SK-N-SH (cell line): ENCODE data around the gene CACNA1D. TPM values are rescaled to one million over a fixed set of nuclear protein-coding genes. Genes with fewer than 3 reads are reported as not detected.

Experiments
- CTCF ChIA-PET: fragments of 300-600, 350-600 bp; formaldehyde crosslinking; extraction: SDS; loops from one replicate; lab custom pipeline; 2021; lab: Yijun Ruan, JAX
- POLR2A ChIA-PET: fragments of 350-600 bp; sonication (Branson Sonifier 250); formaldehyde crosslinking; extraction: SDS; loops from one replicate; lab custom pipeline; 2020; ENCODE audit warnings: antibody characterized with exemption, inconsistent platforms; lab: Yijun Ruan, JAX
- DNase-seq: peaks from one replicate; pipeline ENCODE4 v3.0.0; 2012
- H2AFZ ChIP-seq: fragments of 200-600 bp; sonication (generic); 2 replicates; pipeline ENCODE4 v1.8.1; 2016; ENCODE audit warnings: antibody characterized with exemption, mild to moderate bottlenecking, low read depth
- H3F3A ChIP-seq: fragments of 200-600 bp; sonication (generic); replicated peaks from 2 replicates; pipeline ENCODE3; 2016; ENCODE audit warnings: antibody characterized with exemption, mild to moderate bottlenecking; ENCODE audit not compliant: insufficient read depth
- H3K27ac ChIP-seq, 2 experiments: fragments of 200-500 bp in 1 of 2; fragments of 200-600 bp in 1 of 2; sonication (Bioruptor generic) in 1 of 2; sonication (generic), shearing (Covaris generic) in 1 of 2; 2 replicates each; pipeline versions ENCODE4 v1.5.1 to v1.6.1; 2014 to 2016; ENCODE audit warnings: low read depth in 2 of 2, inconsistent platforms in 1 of 2, low read length in 1 of 2, mild to moderate bottlenecking in 1 of 2, mixed read lengths in 1 of 2
- H3K27me3 ChIP-seq: fragments of 200-600 bp; sonication (generic), shearing (Covaris generic); 2 replicates; pipeline ENCODE4 v1.6.1; 2016; ENCODE audit warnings: mixed run types; ENCODE audit not compliant: insufficient read depth
- H3K36me3 ChIP-seq, 2 experiments: fragments of 200-500 bp in 1 of 2; fragments of 200-600 bp in 1 of 2; sonication (Bioruptor generic) in 1 of 2; sonication (generic) in 1 of 2; replicated peaks in 1 of 2; 2 replicates each; pipeline versions ENCODE3 to v1.5.1; 2014 to 2016; ENCODE audit warnings: low read length in 1 of 2, mild to moderate bottlenecking in 1 of 2; ENCODE audit not compliant: insufficient read depth in 2 of 2, control insufficient read depth in 1 of 2
- H3K4me1 ChIP-seq, 2 experiments: fragments of 200-500 bp in 1 of 2; fragments of 200-600 bp in 1 of 2; sonication (Bioruptor generic) in 1 of 2; sonication (generic), shearing (Covaris generic) in 1 of 2; 2 replicates each; pipeline versions ENCODE4 v1.5.1 to v1.6.1; 2014 to 2016; ENCODE audit warnings: low read depth in 1 of 2, low read length in 1 of 2, mixed run types in 1 of 2; ENCODE audit not compliant: insufficient read depth in 2 of 2, control insufficient read depth in 1 of 2
- H3K4me2 ChIP-seq: fragments of 200-600 bp; sonication (generic), shearing (Covaris generic); 2 replicates; pipeline ENCODE4 v1.6.1; 2017; ENCODE audit warnings: mixed run types
- H3K4me3 ChIP-seq, 2 experiments: fragments of 200-500 bp in 1 of 2; fragments of 200-600 bp in 1 of 2; sonication (Bioruptor generic) in 1 of 2; sonication (generic), shearing (Covaris generic) in 1 of 2; 2 replicates each; pipeline versions ENCODE4 v1.5.1 to v1.8.1; 2014 to 2016; ENCODE audit warnings: low read depth in 2 of 2, inconsistent platforms in 1 of 2, low read length in 1 of 2, mild to moderate bottlenecking in 1 of 2, mixed read lengths in 1 of 2, moderate library complexity in 1 of 2
- H3K79me2 ChIP-seq: fragments of 200-600 bp; sonication (generic); 2 replicates; pipeline ENCODE4 v1.8.1; 2017; ENCODE audit warnings: mild to moderate bottlenecking; ENCODE audit not compliant: insufficient read depth
- H3K9ac ChIP-seq: fragments of 200-600 bp; sonication (generic); 2 replicates; pipeline ENCODE4 v1.6.1; 2017; ENCODE audit warnings: mixed run types
- H3K9me2 ChIP-seq: fragments of 200-600 bp; sonication (generic); 2 replicates; pipeline ENCODE4 v1.6.1; 2017; ENCODE audit warnings: mixed run types
- H3K9me3 ChIP-seq: fragments of 200-600 bp; sonication (generic); 2 replicates; pipeline ENCODE4 v1.6.1; 2017; ENCODE audit warnings: mixed run types, mild to moderate bottlenecking, moderate library complexity
- H4K20me1 ChIP-seq: fragments of 200-600 bp; sonication (generic); 2 replicates; pipeline ENCODE4 v1.6.1; 2017; ENCODE audit warnings: mild to moderate bottlenecking, mixed run types; ENCODE audit not compliant: insufficient read depth
- EZH2phosphoT487 ChIP-seq: fragments of 200-600 bp; sonication (generic); IDR thresholded peaks from 2 replicates; pipeline ENCODE4 v1.6.1; 2017; ENCODE audit warnings: low read depth, mixed run types, mild to moderate bottlenecking, antibody characterized with exemption, moderate library complexity, borderline replicate concordance
- FOSL2 ChIP-seq: IDR thresholded peaks from 2 replicates; pipeline ENCODE4 v1.4.0; 2012; ENCODE audit warnings: low read depth, mild to moderate bottlenecking, moderate library complexity, borderline replicate concordance
- FOXJ3 ChIP-seq: sonication (generic); formaldehyde crosslinking; IDR thresholded peaks from 2 replicates; pipeline ENCODE4 v1.5.1; 2020; ENCODE audit warnings: mild to moderate bottlenecking, missing genetic modification reagents
- MEF2A ChIP-seq: IDR thresholded peaks from 2 replicates; pipeline ENCODE4 v1.4.0; 2012; ENCODE audit warnings: low read depth, borderline replicate concordance
- MXI1 ChIP-seq: IDR thresholded peaks from 2 replicates; pipeline ENCODE4 v1.6.1; 2012; ENCODE audit warnings: mild to moderate bottlenecking, low read depth, low read length, improper control_type of control experiment
- NRF1 ChIP-seq: IDR thresholded peaks from 2 replicates; pipeline ENCODE4 v1.6.1; 2012; ENCODE audit warnings: low read depth, mild to moderate bottlenecking, low read length
- POLR2AphosphoS5 ChIP-seq: IDR thresholded peaks from 2 replicates; pipeline ENCODE4 v1.6.1; 2012; ENCODE audit warnings: low read depth, low read length
- RXRA ChIP-seq: IDR thresholded peaks from 2 replicates; pipeline ENCODE4 v1.4.0; 2012; ENCODE audit warnings: low read depth, mild to moderate bottlenecking, borderline replicate concordance
- SIN3A ChIP-seq: IDR thresholded peaks from 2 replicates; pipeline ENCODE4 v1.6.1; 2012; ENCODE audit warnings: low read depth, mild to moderate bottlenecking, low read length, moderate library complexity, borderline replicate concordance
- SMC3 ChIP-seq: IDR thresholded peaks from 2 replicates; pipeline ENCODE4 v1.6.1; 2012; ENCODE audit warnings: low read depth, low read length, improper control_type of control experiment
- TAF1 ChIP-seq: IDR thresholded peaks from 2 replicates; pipeline ENCODE4 v1.6.1; 2012; ENCODE audit warnings: low read depth, mild to moderate bottlenecking, low read length, moderate library complexity, borderline replicate concordance
- YY1 ChIP-seq: IDR thresholded peaks from 2 replicates; pipeline ENCODE4 v1.4.0; 2012; ENCODE audit warnings: low read depth, mild to moderate bottlenecking
- WGBS: methylation state at CpG from one replicate; pipeline ENCODE4 v1.1.6; 2017; ENCODE audit warnings: low lambda C conversion rate; 5-methylcytosine and 5-hydroxymethylcytosine counted together
- polyA plus RNA-seq, 3 experiments: library from polyadenylated mRNA; depleted of rRNA; stranded (reverse); fragments of >200 nt; gene quantifications; 2 replicates each; pipeline ENCODE4 v1.2.3, GENCODE V29; 2012
- TF ChIP-seq, protein P1 (sequence below): IDR thresholded peaks from 2 replicates; pipeline ENCODE4; 2012
- TF ChIP-seq, protein P2 (sequence below): fragments of 200-600 bp; sonication (generic); IDR thresholded peaks from 2 replicates; pipeline ENCODE4 v1.6.1; 2017; ENCODE audit warnings: antibody characterized with exemption, mild to moderate bottlenecking, moderate library complexity
- TF ChIP-seq, protein P3 (sequence below): fragments of 150-350 bp; IDR thresholded peaks from 2 replicates; pipeline ENCODE4 v1.6.1; 2017; ENCODE audit warnings: antibody characterized with exemption, low read length, low read depth, borderline replicate concordance
- TF ChIP-seq, protein P4 (sequence below): IDR thresholded peaks from 2 replicates; pipeline ENCODE4 v1.4.0; 2012; ENCODE audit warnings: low read depth
- TF ChIP-seq, protein P5 (sequence below): IDR thresholded peaks from 2 replicates; pipeline ENCODE4 v1.4.0; 2012; ENCODE audit warnings: low read depth, borderline replicate concordance
- TF ChIP-seq, protein P6 (sequence below): IDR thresholded peaks from 2 replicates; pipeline ENCODE4 v1.6.1; 2012; ENCODE audit warnings: mild to moderate bottlenecking, low read depth, low read length, moderate library complexity

Gene CACNA1D
- polyA plus RNA-seq, 1 of the 3 experiments (the other 2 are of a cell fraction) = 0.12 TPM

DNA sequence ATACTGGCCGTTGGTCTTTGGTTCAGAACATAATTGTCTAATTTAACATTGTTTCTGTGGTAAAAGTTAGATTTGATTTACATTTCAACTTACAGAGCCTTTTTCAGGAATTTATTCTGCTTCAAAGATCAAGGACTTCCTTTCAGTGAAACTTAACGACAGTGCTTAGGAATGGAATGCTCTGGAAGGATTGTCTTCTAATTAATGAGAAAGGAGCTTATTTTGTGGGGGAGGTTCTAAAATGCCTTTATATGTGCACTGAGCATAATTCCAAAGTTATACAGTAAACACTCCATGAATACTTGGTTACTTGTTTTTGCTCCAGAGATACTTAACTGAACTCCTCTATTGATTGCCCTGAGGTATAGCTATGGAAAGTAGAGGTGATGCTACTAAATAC, 75.7 kb downstream of the CACNA1D start:
- no peaks in the 10 kb centered on the region; a peak in 1 of 4 replicates for H3K4me1 ChIP-seq
- CTCF ChIA-PET = no interaction called here

More for the DNA sequence above, 75.7 kb downstream of the CACNA1D start:
- DNase-seq = no peak
- 34% methylated on average over 2 of the region's 2 CpGs for WGBS
- Histone ChIP-seq H3K9ac (no peak overlapping the region), H3K9me3 (no peaks in the 10 kb centered on the region), H3K27ac (no peak overlapping the region), H3K79me2 (no peaks in the 10 kb centered on the region), H3K36me3 (no peaks in the 10 kb centered on the region), H3F3A (no peaks in the 10 kb centered on the region), H3K4me2 (no peak overlapping the region), H4K20me1 (no peaks in the 10 kb centered on the region), H2AFZ (no peak overlapping the region), H3K4me3 (no peak overlapping the region), H3K27me3 (no peaks in the 10 kb centered on the region; the same call in 1 of the 2 replicates), H3K9me2 (no peaks in the 10 kb centered on the region)
- POLR2A ChIA-PET = no interaction called here
- TF ChIP-seq, protein P1, sequence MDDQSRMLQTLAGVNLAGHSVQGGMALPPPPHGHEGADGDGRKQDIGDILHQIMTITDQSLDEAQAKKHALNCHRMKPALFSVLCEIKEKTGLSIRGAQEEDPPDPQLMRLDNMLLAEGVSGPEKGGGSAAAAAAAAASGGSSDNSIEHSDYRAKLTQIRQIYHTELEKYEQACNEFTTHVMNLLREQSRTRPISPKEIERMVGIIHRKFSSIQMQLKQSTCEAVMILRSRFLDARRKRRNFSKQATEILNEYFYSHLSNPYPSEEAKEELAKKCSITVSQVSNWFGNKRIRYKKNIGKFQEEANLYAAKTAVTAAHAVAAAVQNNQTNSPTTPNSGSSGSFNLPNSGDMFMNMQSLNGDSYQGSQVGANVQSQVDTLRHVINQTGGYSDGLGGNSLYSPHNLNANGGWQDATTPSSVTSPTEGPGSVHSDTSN = no peak
- no peak for TF ChIP-seq MEF2A
- TF ChIP-seq MXI1 = no peak
- no peak for TF ChIP-seq TAF1
- TF ChIP-seq SMC3 = no peak
- no peak for TF ChIP-seq FOXJ3 (CRISPR knock-in tag)
- TF ChIP-seq, protein P2, sequence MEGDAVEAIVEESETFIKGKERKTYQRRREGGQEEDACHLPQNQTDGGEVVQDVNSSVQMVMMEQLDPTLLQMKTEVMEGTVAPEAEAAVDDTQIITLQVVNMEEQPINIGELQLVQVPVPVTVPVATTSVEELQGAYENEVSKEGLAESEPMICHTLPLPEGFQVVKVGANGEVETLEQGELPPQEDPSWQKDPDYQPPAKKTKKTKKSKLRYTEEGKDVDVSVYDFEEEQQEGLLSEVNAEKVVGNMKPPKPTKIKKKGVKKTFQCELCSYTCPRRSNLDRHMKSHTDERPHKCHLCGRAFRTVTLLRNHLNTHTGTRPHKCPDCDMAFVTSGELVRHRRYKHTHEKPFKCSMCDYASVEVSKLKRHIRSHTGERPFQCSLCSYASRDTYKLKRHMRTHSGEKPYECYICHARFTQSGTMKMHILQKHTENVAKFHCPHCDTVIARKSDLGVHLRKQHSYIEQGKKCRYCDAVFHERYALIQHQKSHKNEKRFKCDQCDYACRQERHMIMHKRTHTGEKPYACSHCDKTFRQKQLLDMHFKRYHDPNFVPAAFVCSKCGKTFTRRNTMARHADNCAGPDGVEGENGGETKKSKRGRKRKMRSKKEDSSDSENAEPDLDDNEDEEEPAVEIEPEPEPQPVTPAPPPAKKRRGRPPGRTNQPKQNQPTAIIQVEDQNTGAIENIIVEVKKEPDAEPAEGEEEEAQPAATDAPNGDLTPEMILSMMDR = no peak
- TF ChIP-seq YY1 = no peak
- TF ChIP-seq, protein P3, sequence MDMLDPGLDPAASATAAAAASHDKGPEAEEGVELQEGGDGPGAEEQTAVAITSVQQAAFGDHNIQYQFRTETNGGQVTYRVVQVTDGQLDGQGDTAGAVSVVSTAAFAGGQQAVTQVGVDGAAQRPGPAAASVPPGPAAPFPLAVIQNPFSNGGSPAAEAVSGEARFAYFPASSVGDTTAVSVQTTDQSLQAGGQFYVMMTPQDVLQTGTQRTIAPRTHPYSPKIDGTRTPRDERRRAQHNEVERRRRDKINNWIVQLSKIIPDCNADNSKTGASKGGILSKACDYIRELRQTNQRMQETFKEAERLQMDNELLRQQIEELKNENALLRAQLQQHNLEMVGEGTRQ = no peak
- TF ChIP-seq, protein P4, sequence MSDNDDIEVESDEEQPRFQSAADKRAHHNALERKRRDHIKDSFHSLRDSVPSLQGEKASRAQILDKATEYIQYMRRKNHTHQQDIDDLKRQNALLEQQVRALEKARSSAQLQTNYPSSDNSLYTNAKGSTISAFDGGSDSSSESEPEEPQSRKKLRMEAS = no peak
- no peak for TF ChIP-seq EZH2phosphoT487
- TF ChIP-seq RXRA = no peak
- TF ChIP-seq, protein P5, sequence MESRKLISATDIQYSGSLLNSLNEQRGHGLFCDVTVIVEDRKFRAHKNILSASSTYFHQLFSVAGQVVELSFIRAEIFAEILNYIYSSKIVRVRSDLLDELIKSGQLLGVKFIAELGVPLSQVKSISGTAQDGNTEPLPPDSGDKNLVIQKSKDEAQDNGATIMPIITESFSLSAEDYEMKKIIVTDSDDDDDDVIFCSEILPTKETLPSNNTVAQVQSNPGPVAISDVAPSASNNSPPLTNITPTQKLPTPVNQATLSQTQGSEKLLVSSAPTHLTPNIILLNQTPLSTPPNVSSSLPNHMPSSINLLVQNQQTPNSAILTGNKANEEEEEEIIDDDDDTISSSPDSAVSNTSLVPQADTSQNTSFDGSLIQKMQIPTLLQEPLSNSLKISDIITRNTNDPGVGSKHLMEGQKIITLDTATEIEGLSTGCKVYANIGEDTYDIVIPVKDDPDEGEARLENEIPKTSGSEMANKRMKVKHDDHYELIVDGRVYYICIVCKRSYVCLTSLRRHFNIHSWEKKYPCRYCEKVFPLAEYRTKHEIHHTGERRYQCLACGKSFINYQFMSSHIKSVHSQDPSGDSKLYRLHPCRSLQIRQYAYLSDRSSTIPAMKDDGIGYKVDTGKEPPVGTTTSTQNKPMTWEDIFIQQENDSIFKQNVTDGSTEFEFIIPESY = no peak
- no peak for TF ChIP-seq FOSL2
- TF ChIP-seq POLR2AphosphoS5 = no peak
- no peak for TF ChIP-seq SIN3A
- TF ChIP-seq NRF1 = no peak
- TF ChIP-seq, protein P6, sequence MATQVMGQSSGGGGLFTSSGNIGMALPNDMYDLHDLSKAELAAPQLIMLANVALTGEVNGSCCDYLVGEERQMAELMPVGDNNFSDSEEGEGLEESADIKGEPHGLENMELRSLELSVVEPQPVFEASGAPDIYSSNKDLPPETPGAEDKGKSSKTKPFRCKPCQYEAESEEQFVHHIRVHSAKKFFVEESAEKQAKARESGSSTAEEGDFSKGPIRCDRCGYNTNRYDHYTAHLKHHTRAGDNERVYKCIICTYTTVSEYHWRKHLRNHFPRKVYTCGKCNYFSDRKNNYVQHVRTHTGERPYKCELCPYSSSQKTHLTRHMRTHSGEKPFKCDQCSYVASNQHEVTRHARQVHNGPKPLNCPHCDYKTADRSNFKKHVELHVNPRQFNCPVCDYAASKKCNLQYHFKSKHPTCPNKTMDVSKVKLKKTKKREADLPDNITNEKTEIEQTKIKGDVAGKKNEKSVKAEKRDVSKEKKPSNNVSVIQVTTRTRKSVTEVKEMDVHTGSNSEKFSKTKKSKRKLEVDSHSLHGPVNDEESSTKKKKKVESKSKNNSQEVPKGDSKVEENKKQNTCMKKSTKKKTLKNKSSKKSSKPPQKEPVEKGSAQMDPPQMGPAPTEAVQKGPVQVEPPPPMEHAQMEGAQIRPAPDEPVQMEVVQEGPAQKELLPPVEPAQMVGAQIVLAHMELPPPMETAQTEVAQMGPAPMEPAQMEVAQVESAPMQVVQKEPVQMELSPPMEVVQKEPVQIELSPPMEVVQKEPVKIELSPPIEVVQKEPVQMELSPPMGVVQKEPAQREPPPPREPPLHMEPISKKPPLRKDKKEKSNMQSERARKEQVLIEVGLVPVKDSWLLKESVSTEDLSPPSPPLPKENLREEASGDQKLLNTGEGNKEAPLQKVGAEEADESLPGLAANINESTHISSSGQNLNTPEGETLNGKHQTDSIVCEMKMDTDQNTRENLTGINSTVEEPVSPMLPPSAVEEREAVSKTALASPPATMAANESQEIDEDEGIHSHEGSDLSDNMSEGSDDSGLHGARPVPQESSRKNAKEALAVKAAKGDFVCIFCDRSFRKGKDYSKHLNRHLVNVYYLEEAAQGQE = no peak
